Gastroesophageal sphincter (tissue), 4 donors: ENCODE results near the gene DMD. TPM values are rescaled to one million over a fixed set of nuclear protein-coding genes. Genes with fewer than 3 reads are reported as not detected.

Experiments used
- ATAC-seq: fragments of 150-250 bp; one replicate; pipeline ENCODE4 v1.9.1; 2016; ENCODE audit warnings: mild to moderate bottlenecking, moderate library complexity
- H3K27ac ChIP-seq, 4 donors: fragments of 200-600 bp; sonication (generic) in 3 of 4; 1 replicate in 3 of 4; 2 replicates in 1 of 4; pipeline ENCODE4 v1.5.1; 2016 to 2019
- H3K27me3 ChIP-seq: fragments of 200-600 bp; sonication (generic); one replicate; pipeline ENCODE4 v1.5.1; 2019
- H3K36me3 ChIP-seq, 2 donors: fragments of 200-600 bp; sonication (generic); one replicate each; pipeline ENCODE4 v1.5.1; 2019; ENCODE audit warnings: control low read depth in 1 of 2
- H3K4me1 ChIP-seq, 3 donors: fragments of 200-600 bp; sonication (generic); 1 replicate in 2 of 3; 2 replicates in 1 of 3; pipeline ENCODE4 v1.5.1; 2016 to 2019; ENCODE audit warnings: control low read depth in 2 of 3
- H3K4me3 ChIP-seq, 2 donors: fragments of 200-600 bp; sonication (generic); one replicate each; pipeline ENCODE4 v1.5.1; 2019; ENCODE audit warnings: mild to moderate bottlenecking in 1 of 2, moderate library complexity in 1 of 2
- H3K9me3 ChIP-seq, 3 donors: fragments of 200-600 bp; sonication (generic); one replicate each; pipeline ENCODE4 v1.5.1; 2017 to 2019; ENCODE audit warnings: control low read depth in 2 of 3
- EP300 ChIP-seq: sonication (generic); formaldehyde crosslinking; IDR thresholded peaks from one replicate; pipeline ENCODE4 v1.6.1; 2017; ENCODE audit warnings: antibody characterized with exemption, mild to moderate bottlenecking
- POLR2A ChIP-seq, 2 donors: fragments of 450-650 bp; IDR thresholded peaks; one replicate each; pipeline ENCODE4 v1.6.1; 2017; ENCODE audit warnings: antibody characterized with exemption in 2 of 2, mild to moderate bottlenecking in 2 of 2, moderate library complexity in 1 of 2
- POLR2AphosphoS5 ChIP-seq: sonication (generic); formaldehyde crosslinking; IDR thresholded peaks from one replicate; pipeline ENCODE4 v1.6.1; 2017; ENCODE audit warnings: antibody characterized with exemption
- WGBS, 2 donors: methylation state at CpG; one replicate each; pipeline ENCODE4 v1.1.5; 2018; ENCODE audit warnings: low coverage in 1 of 2; 5-methylcytosine and 5-hydroxymethylcytosine counted together
- total RNA-seq, 4 donors: library from RNA; depleted of rRNA; stranded (reverse); fragments of >200 nt; gene quantifications; one replicate each; pipeline ENCODE4 v1.1.0, GENCODE V29; 2016
- TF ChIP-seq, protein P1 (sequence below), 4 experiments: fragments of 200-600 bp in 2 of 4; fragments of 450-650 bp in 2 of 4; sonication (generic) in 1 of 4; IDR thresholded peaks; one replicate each; pipeline ENCODE4 v1.5.1; 2017 to 2019; ENCODE audit warnings: antibody characterized with exemption in 4 of 4, mild to moderate bottlenecking in 2 of 4, moderate library complexity in 2 of 4

DMD gene
- total RNA-seq, 4 donors from 2014 or later: 111 to 225 (median 183) TPM

DNA sequence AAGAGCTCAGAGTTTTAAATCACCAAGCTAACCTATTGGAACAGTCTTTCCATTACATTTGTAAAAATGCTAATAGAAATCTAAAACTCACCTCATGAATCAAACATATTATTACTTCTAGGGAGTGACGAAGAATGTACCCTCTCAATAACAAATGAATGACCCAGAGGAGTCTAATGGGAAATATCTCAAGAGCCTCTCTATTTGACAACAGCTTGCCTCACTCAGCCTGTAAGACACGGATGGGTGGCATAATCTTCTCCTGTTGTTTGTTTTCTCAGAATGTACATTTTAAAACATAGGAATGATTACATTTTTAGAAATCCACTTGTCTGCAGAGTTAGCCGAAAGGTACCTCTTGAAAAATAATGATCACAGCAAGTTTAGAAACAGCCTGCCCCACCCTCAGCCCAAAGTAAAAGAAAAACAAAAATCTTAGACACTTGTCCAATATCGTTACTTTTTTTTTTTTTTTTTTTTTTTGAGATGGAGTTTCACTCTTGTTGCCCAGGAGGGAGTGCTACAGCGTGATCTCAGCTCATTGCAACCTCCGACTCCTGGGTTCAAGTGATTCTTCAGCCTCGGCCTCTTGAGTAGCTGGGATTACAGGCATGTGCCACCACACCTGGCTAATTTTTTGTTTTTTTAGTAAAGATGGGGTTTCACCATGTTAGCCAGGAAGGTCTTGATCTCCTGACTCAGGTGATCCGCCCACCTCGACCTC is 1955.9 kb downstream of the DMD start:
- no peak for TF ChIP-seq POLR2AphosphoS5
- TF ChIP-seq, protein P1, sequence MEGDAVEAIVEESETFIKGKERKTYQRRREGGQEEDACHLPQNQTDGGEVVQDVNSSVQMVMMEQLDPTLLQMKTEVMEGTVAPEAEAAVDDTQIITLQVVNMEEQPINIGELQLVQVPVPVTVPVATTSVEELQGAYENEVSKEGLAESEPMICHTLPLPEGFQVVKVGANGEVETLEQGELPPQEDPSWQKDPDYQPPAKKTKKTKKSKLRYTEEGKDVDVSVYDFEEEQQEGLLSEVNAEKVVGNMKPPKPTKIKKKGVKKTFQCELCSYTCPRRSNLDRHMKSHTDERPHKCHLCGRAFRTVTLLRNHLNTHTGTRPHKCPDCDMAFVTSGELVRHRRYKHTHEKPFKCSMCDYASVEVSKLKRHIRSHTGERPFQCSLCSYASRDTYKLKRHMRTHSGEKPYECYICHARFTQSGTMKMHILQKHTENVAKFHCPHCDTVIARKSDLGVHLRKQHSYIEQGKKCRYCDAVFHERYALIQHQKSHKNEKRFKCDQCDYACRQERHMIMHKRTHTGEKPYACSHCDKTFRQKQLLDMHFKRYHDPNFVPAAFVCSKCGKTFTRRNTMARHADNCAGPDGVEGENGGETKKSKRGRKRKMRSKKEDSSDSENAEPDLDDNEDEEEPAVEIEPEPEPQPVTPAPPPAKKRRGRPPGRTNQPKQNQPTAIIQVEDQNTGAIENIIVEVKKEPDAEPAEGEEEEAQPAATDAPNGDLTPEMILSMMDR (IDR thresholded peaks at IDR 0.05): no peak
- TF ChIP-seq POLR2A (IDR thresholded peaks at IDR 0.05): no peak
- TF ChIP-seq EP300: no peak
- no peak for ATAC-seq
- Histone ChIP-seq H3K27ac (no peak overlapping the region), H3K4me1 (no peaks in the 10 kb centered on the region), H3K9me3 (no peaks in the 10 kb centered on the region), H3K36me3 (no peaks in the 10 kb centered on the region), H3K4me3 (no peak overlapping the region), H3K27me3 (no peaks in the 10 kb centered on the region)
- WGBS, 2 donors: 70 to 84% methylated on average over 3 to 8 of the region's 9 CpGs

DNA sequence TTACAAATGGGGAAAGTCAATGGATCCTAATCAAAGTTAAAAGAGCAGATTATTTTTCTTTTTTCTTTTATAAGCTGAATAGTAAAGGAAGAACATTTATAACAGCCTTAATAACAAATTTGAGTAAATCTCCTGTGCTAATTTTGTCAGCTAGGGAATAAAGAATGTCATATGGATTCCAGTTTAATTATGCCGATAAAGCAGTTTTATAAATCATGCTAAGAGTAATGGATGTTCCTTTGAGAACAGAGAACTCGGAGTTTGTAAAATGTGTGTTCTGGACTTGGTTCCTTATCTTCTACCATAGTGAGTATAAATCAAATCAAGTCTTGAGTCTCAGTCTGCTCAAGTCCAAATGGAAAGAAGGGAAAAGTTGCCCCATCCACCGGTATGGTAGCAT is 1959.2 kb downstream of the DMD start:
- Histone ChIP-seq H3K36me3 (no peaks in the 10 kb centered on the region), H3K4me1 (no peaks in the 10 kb centered on the region), H3K27ac (no peak overlapping the region), H3K9me3 (no peaks in the 10 kb centered on the region), H3K4me3 (no peak overlapping the region), H3K27me3 (no peaks in the 10 kb centered on the region)
- TF ChIP-seq POLR2A (IDR thresholded peaks at IDR 0.05): no peak
- no peak for TF ChIP-seq POLR2AphosphoS5
- no peak for TF ChIP-seq EP300
- TF ChIP-seq, protein P1 (IDR thresholded peaks at IDR 0.05): no peak
- no peak for ATAC-seq
- 50 to 67% methylated on average over 2 of the region's 3 CpGs for WGBS, 2 donors

DNA sequence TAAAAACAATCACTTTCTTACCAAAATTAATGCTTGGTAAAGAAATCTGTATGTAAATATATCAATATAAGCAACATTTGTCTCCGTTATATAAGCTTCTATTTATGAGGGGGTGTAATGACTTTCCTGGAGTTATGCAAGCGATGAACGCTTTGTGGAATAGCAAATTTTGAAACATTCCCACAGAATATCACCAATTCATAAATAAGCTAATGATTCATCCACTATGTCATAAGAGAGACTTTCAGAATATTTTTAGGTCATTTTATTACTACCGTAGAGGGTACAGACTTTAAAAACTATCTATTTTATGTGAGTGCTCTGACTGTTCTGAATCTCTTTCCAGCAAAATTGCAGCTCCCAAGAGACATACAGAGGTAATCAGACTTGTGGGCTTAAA is 1960.0 kb downstream of the DMD start:
- no peaks in the 10 kb centered on the region for H3K27me3 ChIP-seq
- no peaks in the 10 kb centered on the region for H3K4me1 ChIP-seq
- no peak overlapping the region for H3K27ac ChIP-seq
- H3K36me3 ChIP-seq: no peaks in the 10 kb centered on the region
- H3K4me3 ChIP-seq: no peak overlapping the region
- 67 to 89% methylated on average over 4 of the region's 4 CpGs for WGBS, 2 donors
- no peak for ATAC-seq
- TF ChIP-seq EP300 (no peak), POLR2A (IDR thresholded peaks at IDR 0.05) (no peak), POLR2AphosphoS5 (no peak)
- TF ChIP-seq, protein P1 (IDR thresholded peaks at IDR 0.05): no peak
- H3K9me3 ChIP-seq: no peaks in the 10 kb centered on the region

DNA sequence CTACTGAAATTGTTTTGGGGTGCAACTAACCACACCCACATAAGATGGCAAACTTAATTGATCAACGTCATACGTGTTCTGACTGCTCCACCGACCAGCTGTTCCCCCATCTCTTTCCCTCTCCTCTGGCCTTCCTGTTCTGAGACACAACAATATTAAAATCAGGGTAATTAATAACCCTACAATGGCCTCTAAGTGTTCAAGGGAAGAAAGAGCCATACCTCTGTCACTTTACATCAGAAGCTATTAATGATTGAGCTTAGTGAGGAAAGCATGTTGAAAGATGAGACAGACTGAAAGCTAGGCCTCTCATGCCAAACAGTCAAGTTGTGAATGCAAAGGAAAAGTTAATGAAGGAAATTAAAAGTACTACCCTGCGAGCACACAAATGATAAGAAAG is 1965.6 kb downstream of the DMD start:
- Histone ChIP-seq H3K27ac (no peak overlapping the region), H3K36me3 (no peaks in the 10 kb centered on the region), H3K4me1 (no peaks in the 10 kb centered on the region), H3K4me3 (no peak overlapping the region), H3K27me3 (no peaks in the 10 kb centered on the region), H3K9me3 (no peaks in the 10 kb centered on the region)
- no peak for ATAC-seq
- TF ChIP-seq POLR2AphosphoS5 (no peak), EP300 (no peak), POLR2A (IDR thresholded peaks at IDR 0.05) (no peak)
- TF ChIP-seq, protein P1 (IDR thresholded peaks at IDR 0.05): no peak
- WGBS, 2 donors: 63 to 76% methylated on average over 1 to 4 of the region's 4 CpGs

DNA sequence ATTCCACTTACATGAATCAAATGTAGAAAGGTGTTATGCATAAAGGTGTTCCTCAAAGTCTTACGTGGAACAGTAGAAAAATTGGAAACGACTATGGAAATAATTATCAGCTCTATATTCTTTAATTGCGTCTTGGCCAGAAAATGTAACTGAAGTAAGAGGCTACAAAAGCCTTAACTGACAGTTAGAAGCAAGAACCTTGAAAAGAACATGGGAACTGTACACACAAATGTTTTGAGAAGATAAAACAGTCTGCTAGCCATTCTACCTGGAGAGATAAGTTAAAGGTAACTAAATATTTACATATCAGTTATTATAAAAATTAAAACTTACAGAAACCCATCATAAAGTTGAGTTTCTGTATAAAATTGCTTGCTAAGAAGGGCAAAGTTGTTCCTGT is 1967.5 kb downstream of the DMD start:
- TF ChIP-seq POLR2A (IDR thresholded peaks at IDR 0.05): no peak
- no peak for TF ChIP-seq POLR2AphosphoS5
- TF ChIP-seq, protein P1 (IDR thresholded peaks at IDR 0.05): no peak
- TF ChIP-seq EP300: no peak
- Histone ChIP-seq H3K9me3 (no peaks in the 10 kb centered on the region), H3K27me3 (no peaks in the 10 kb centered on the region), H3K36me3 (no peaks in the 10 kb centered on the region), H3K27ac (no peak overlapping the region), H3K4me3 (no peak overlapping the region), H3K4me1 (no peaks in the 10 kb centered on the region)
- 78 to 84% methylated on average over 3 of the region's 3 CpGs for WGBS, 2 donors
- ATAC-seq: no peak
